Liver (tissue), 9 donors: ENCODE results near the gene CCT7. TPM values are rescaled to one million over a fixed set of nuclear protein-coding genes. Genes with fewer than 3 reads are reported as not detected.

Experiments
- DNase-seq: peaks from one replicate; pipeline ENCODE4 v3.0.0-alpha.2; 2017; ENCODE audit warnings: low spot score
- H3K27ac ChIP-seq, 2 donors: one replicate each; pipeline ENCODE4 v1.7.0; 2013; ENCODE audit warnings: inconsistent platforms in 2 of 2, low read length in 2 of 2, control low read depth in 1 of 2, low read depth in 1 of 2, mild to moderate bottlenecking in 1 of 2
- H3K27me3 ChIP-seq, 4 donors: one replicate each; pipeline versions ENCODE4 v1.6.1 to v1.7.0; 2013; ENCODE audit warnings: low read length in 3 of 4, inconsistent platforms in 1 of 4, mild to moderate bottlenecking in 1 of 4, moderate library complexity in 1 of 4; ENCODE audit not compliant: control insufficient read depth in 4 of 4, insufficient read depth in 4 of 4
- H3K36me3 ChIP-seq, 4 donors: one replicate each; pipeline versions ENCODE4 v1.6.1 to v1.7.0; 2013; ENCODE audit warnings: low read length in 3 of 4, mild to moderate bottlenecking in 3 of 4, low read depth in 1 of 4, moderate library complexity in 1 of 4; ENCODE audit not compliant: control insufficient read depth in 4 of 4, insufficient read depth in 3 of 4
- H3K4me1 ChIP-seq, 4 donors: one replicate each; pipeline versions ENCODE4 v1.6.1 to v1.7.0; 2013; ENCODE audit warnings: low read length in 3 of 4, mild to moderate bottlenecking in 3 of 4, moderate library complexity in 1 of 4; ENCODE audit not compliant: control insufficient read depth in 4 of 4, insufficient read depth in 4 of 4
- H3K4me3 ChIP-seq, 3 donors: one replicate each; pipeline versions ENCODE4 v1.6.1 to v1.7.0; 2013; ENCODE audit warnings: low read length in 3 of 3, control low read depth in 1 of 3, low read depth in 1 of 3, mild to moderate bottlenecking in 1 of 3
- H3K9ac ChIP-seq, 2 donors: one replicate each; pipeline ENCODE4 v1.7.0; 2013; ENCODE audit warnings: low read length in 2 of 2, mild to moderate bottlenecking in 2 of 2, moderate library complexity in 2 of 2, control low read depth in 1 of 2, low read depth in 1 of 2
- H3K9me3 ChIP-seq, 4 donors: one replicate each; pipeline versions ENCODE4 v1.6.1 to v1.7.0; 2013; ENCODE audit warnings: low read length in 3 of 4; ENCODE audit not compliant: control insufficient read depth in 4 of 4
- ATF3 ChIP-seq: IDR thresholded peaks from 2 replicates; pipeline ENCODE4 v1.6.1; 2016; ENCODE audit warnings: antibody characterized with exemption
- CTCF ChIP-seq: fragments of 150-350 bp; IDR thresholded peaks from 2 replicates; pipeline ENCODE4 v1.5.1; 2017; ENCODE audit warnings: improper control_type of control experiment, low read depth, low read length; ENCODE audit not compliant: missing input control
- EGR1 ChIP-seq, 2 donors: IDR thresholded peaks; 2 replicates each; pipeline ENCODE4 v1.6.1; 2016 to 2018; ENCODE audit warnings: antibody characterized with exemption in 2 of 2, low read depth in 2 of 2
- FOXA1 ChIP-seq: IDR thresholded peaks from 2 replicates; pipeline ENCODE4 v1.6.1; 2016; ENCODE audit warnings: antibody characterized with exemption
- FOXA2 ChIP-seq: IDR thresholded peaks from 2 replicates; pipeline ENCODE4 v1.6.1; 2016; ENCODE audit warnings: antibody characterized with exemption
- GABPA ChIP-seq, 2 donors: IDR thresholded peaks in 1 of 2; conservative IDR thresholded peaks in 1 of 2; 2 replicates each; pipeline ENCODE4 v1.6.1; 2016; ENCODE audit warnings: antibody characterized with exemption in 2 of 2, mild to moderate bottlenecking in 1 of 2, moderate library complexity in 1 of 2
- HNF4A ChIP-seq, 2 donors: conservative IDR thresholded peaks; 2 replicates each; pipeline ENCODE4 v1.6.1; 2016; ENCODE audit warnings: antibody characterized with exemption in 2 of 2, mild to moderate bottlenecking in 2 of 2
- HNF4G ChIP-seq: IDR thresholded peaks from 2 replicates; pipeline ENCODE4 v1.6.1; 2016; ENCODE audit warnings: antibody characterized with exemption
- JUND ChIP-seq, 2 donors: IDR thresholded peaks; 2 replicates each; pipeline ENCODE4 v1.6.1; 2016; ENCODE audit warnings: antibody characterized with exemption in 2 of 2
- MAX ChIP-seq: IDR thresholded peaks from 2 replicates; pipeline ENCODE4 v1.6.1; 2016; ENCODE audit warnings: antibody characterized with exemption
- NR2F2 ChIP-seq: IDR thresholded peaks from 2 replicates; pipeline ENCODE4 v1.6.1; 2016; ENCODE audit warnings: antibody characterized with exemption
- RAD21 ChIP-seq, 2 donors: IDR thresholded peaks; 2 replicates each; pipeline ENCODE4 v1.6.1; 2016; ENCODE audit warnings: antibody characterized with exemption in 2 of 2, mild to moderate bottlenecking in 2 of 2
- REST ChIP-seq: IDR thresholded peaks from 2 replicates; pipeline ENCODE4 v1.6.1; 2016; ENCODE audit warnings: antibody characterized with exemption, mild to moderate bottlenecking
- RXRA ChIP-seq, 2 donors: IDR thresholded peaks; 2 replicates each; pipeline ENCODE4 v1.6.1; 2017 to 2018; ENCODE audit warnings: antibody characterized with exemption in 2 of 2, mild to moderate bottlenecking in 1 of 2
- SP1 ChIP-seq: IDR thresholded peaks from 2 replicates; pipeline ENCODE4 v1.6.1; 2018; ENCODE audit warnings: antibody characterized with exemption, mild to moderate bottlenecking
- TAF1 ChIP-seq: conservative IDR thresholded peaks from 2 replicates; pipeline ENCODE4 v1.6.1; 2016; ENCODE audit warnings: antibody characterized with exemption, mild to moderate bottlenecking
- YY1 ChIP-seq: IDR thresholded peaks from 2 replicates; pipeline ENCODE4 v1.6.1; 2016; ENCODE audit warnings: antibody characterized with exemption, mild to moderate bottlenecking
- WGBS: extraction: QIAGEN DNeasy Blood & Tissue Kit; methylation state at CpG from one replicate; pipeline ENCODE4 v1.1.7; 2013; 5-methylcytosine and 5-hydroxymethylcytosine counted together
- polyA plus RNA-seq, 2 donors: library from polyadenylated mRNA; stranded (reverse) in 1 of 2; unstranded in 1 of 2; fragments of 200-250 nt in 1 of 2; fragments of >200 nt in 1 of 2; fragmentation: Nextera tagmentation in 1 of 2; extraction: Ambion mirVana in 1 of 2; gene quantifications; one replicate each; pipeline versions ENCODE4 v1.2.1 to v1.2.3, GENCODE V29; 2013 to 2015
- total RNA-seq, 2 donors: library from RNA; depleted of rRNA; stranded (reverse); fragments of >200 nt; gene quantifications; one replicate each; pipeline ENCODE4 v1.2.3, GENCODE V29; 2014
- donor health status: healthy.
- donor health status: healthy.
- donor health status: healthy.
- donor health status: healthy.
- donor health status: healthy.

Gene CCT7
- total and polyA plus RNA-seq, 4 donors = 83.7 to 115 (median 101) TPM

- no peak for DNase-seq
- Histone ChIP-seq H3K4me1 (peaks cover 4 to 23% (median 12%) of the 10 kb centered on the region in 4 donors), H3K27ac (no peak overlapping the region), H3K9me3 (no peaks in the 10 kb centered on the region), H3K27me3 (no peaks in the 10 kb centered on the region), H3K4me3 (no peak overlapping the region), H3K9ac (no peak overlapping the region), H3K36me3 (peaks cover 0 to 7% (median 3%) of the 10 kb centered on the region in 4 donors)
- TF ChIP-seq NR2F2 = no peak
- 78% methylated on average over 4 of the region's 4 CpGs for WGBS
Measured at GRCh38 chr2:73215254-73215653, 18.9 kb upstream of the CCT7 start.

- WGBS = 97% methylated on average over 5 of the region's 5 CpGs
- Histone ChIP-seq H3K4me3 (no peak overlapping the region), H3K27ac (no peak overlapping the region), H3K27me3 (no peaks in the 10 kb centered on the region), H3K9me3 (no peaks in the 10 kb centered on the region), H3K4me1 (peaks cover 4 to 23% (median 12%) of the 10 kb centered on the region in 4 donors), H3K9ac (no peak overlapping the region), H3K36me3 (peaks cover 0 to 22% (median 6%) of the 10 kb centered on the region in 4 donors)
- DNase-seq = no peak
- TF ChIP-seq NR2F2 (no peak), RXRA (IDR thresholded peaks at IDR 0.05) (no peak), CTCF (no peak), JUND (IDR thresholded peaks at IDR 0.05) (no peak), YY1 (no peak), HNF4A (conservative IDR thresholded peaks at IDR 0.05) (no peak), SP1 (no peak), RAD21 (IDR thresholded peaks at IDR 0.05) (no peak), ATF3 (no peak), FOXA2 (no peak), EGR1 (IDR thresholded peaks at IDR 0.05; ENCODE audit: low read depth in 2 of 2) (no peak), REST (no peak), TAF1 (no peak), MAX (no peak), HNF4G (no peak), FOXA1 (no peak), GABPA (IDR thresholded peaks at IDR 0.05 in 1 of 2, conservative IDR thresholded peaks at IDR 0.05 in 1 of 2) (no peak)
Measured at GRCh38 chr2:73217160-73217559, 16.9 kb upstream of the CCT7 start.
